Activated gamma-delta T cell (primary cell): ENCODE measurements around the gene FAM131C.
A peak's percentile ranks its signal among the peaks of the same experiment; 100 is the strongest.

ENCODE experiments used
- DNase-seq: peaks from one replicate; lab custom pipeline; 2025; lab: John Stamatoyannopoulos, UW

The FAM131C gene

GRCh38 chr1:16101623-16102022 lies 28.2 kb upstream of the FAM131C start:
- DNase-seq, result no peak

- no peak for DNase-seq
Measured at GRCh38 chr1:16099412-16099811, 26.0 kb upstream of the FAM131C start.

- no peak for DNase-seq
Measured at GRCh38 chr1:16095447-16095846, 22.0 kb upstream of the FAM131C start.

GRCh38 chr1:16094453-16095158 lies 21.2 kb upstream of the FAM131C start:
- DNase-seq, result no peak

- no peak for DNase-seq
Measured at GRCh38 chr1:16093611-16094010, 20.2 kb upstream of the FAM131C start.

- DNase-seq, result no peak
Measured at GRCh38 chr1:16092923-16093511, 19.6 kb upstream of the FAM131C start.

- DNase-seq, result no peak
Measured at GRCh38 chr1:16092097-16092922, 18.9 kb upstream of the FAM131C start.

- no peak for DNase-seq
Measured at GRCh38 chr1:16091296-16091695, 17.8 kb upstream of the FAM131C start.

- DNase-seq, result no peak
Measured at GRCh38 chr1:16090076-16090826, 16.8 kb upstream of the FAM131C start.

GRCh38 chr1:16088996-16089395 lies 15.5 kb upstream of the FAM131C start:
- DNase-seq, result no peak

GRCh38 chr1:16088351-16088911 lies 15.0 kb upstream of the FAM131C start:
- DNase-seq, result no peak

- DNase-seq, result no peak
Measured at GRCh38 chr1:16087733-16088132, 14.3 kb upstream of the FAM131C start.

- no peak for DNase-seq
Measured at GRCh38 chr1:16085522-16085921, 12.1 kb upstream of the FAM131C start.

GRCh38 chr1:16083486-16083885 lies 10.0 kb upstream of the FAM131C start:
- DNase-seq, result no peak

GRCh38 chr1:16082283-16083038 lies 9.0 kb upstream of the FAM131C start:
- DNase-seq, result no peak

- no peak for DNase-seq
Measured at GRCh38 chr1:16081636-16082035, 8.2 kb upstream of the FAM131C start.

- DNase-seq, result no peak
Measured at GRCh38 chr1:16080422-16081150, 7.1 kb upstream of the FAM131C start.

GRCh38 chr1:16078925-16079656 lies 5.6 kb upstream of the FAM131C start:
- DNase-seq, result peak; percentile 33

GRCh38 chr1:16077406-16078245 lies 4.2 kb upstream of the FAM131C start:
- no peak for DNase-seq
